HL-60 (cell line): ENCODE measurements around the gene PIK3CD.

Source experiments
- GABPA ChIP-seq: IDR thresholded peaks from 2 replicates; pipeline ENCODE4 v1.6.1; 2012; ENCODE audit warnings: low read depth
- POLR2AphosphoS5 ChIP-seq: IDR thresholded peaks from 2 replicates; pipeline ENCODE4 v1.6.1; 2012; ENCODE audit warnings: low read depth
- SPI1 ChIP-seq: IDR thresholded peaks from 2 replicates; pipeline ENCODE4 v1.6.1; 2012; ENCODE audit warnings: low read depth, mild to moderate bottlenecking, borderline replicate concordance
- TF ChIP-seq, protein P1 (sequence below): IDR thresholded peaks from one replicate; pipeline ENCODE4 v1.5.1; 2011; ENCODE audit warnings: low read length, control low read depth, inconsistent platforms; ENCODE audit not compliant: insufficient read depth
- TF ChIP-seq, protein P2 (sequence below): IDR thresholded peaks from 2 replicates; pipeline ENCODE4 v1.6.1; 2012; ENCODE audit warnings: low read depth; ENCODE audit not compliant: insufficient replicate concordance

DNA sequence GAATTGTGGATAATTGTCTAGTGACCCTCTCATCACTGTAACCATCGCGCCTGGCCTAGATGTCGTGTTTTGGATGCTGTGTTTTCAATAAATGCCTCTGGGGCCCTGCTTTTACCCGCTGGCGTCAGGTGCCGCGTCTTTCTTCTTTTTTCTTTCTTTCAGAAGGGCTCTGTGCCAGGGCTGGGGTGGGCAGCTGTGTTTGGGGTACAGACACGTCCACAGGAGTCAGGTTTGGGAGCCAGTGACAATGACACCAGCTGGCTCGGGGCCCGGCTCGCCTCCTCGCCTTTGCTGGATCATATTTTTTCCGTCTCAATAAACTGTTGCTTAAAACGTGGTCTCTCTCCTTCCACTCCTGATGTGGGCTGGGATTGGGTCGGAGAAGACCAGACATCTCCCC is 46.7 kb upstream of the PIK3CD start:
- TF ChIP-seq, protein P1, sequence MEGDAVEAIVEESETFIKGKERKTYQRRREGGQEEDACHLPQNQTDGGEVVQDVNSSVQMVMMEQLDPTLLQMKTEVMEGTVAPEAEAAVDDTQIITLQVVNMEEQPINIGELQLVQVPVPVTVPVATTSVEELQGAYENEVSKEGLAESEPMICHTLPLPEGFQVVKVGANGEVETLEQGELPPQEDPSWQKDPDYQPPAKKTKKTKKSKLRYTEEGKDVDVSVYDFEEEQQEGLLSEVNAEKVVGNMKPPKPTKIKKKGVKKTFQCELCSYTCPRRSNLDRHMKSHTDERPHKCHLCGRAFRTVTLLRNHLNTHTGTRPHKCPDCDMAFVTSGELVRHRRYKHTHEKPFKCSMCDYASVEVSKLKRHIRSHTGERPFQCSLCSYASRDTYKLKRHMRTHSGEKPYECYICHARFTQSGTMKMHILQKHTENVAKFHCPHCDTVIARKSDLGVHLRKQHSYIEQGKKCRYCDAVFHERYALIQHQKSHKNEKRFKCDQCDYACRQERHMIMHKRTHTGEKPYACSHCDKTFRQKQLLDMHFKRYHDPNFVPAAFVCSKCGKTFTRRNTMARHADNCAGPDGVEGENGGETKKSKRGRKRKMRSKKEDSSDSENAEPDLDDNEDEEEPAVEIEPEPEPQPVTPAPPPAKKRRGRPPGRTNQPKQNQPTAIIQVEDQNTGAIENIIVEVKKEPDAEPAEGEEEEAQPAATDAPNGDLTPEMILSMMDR, result no peak
- TF ChIP-seq, protein P2, sequence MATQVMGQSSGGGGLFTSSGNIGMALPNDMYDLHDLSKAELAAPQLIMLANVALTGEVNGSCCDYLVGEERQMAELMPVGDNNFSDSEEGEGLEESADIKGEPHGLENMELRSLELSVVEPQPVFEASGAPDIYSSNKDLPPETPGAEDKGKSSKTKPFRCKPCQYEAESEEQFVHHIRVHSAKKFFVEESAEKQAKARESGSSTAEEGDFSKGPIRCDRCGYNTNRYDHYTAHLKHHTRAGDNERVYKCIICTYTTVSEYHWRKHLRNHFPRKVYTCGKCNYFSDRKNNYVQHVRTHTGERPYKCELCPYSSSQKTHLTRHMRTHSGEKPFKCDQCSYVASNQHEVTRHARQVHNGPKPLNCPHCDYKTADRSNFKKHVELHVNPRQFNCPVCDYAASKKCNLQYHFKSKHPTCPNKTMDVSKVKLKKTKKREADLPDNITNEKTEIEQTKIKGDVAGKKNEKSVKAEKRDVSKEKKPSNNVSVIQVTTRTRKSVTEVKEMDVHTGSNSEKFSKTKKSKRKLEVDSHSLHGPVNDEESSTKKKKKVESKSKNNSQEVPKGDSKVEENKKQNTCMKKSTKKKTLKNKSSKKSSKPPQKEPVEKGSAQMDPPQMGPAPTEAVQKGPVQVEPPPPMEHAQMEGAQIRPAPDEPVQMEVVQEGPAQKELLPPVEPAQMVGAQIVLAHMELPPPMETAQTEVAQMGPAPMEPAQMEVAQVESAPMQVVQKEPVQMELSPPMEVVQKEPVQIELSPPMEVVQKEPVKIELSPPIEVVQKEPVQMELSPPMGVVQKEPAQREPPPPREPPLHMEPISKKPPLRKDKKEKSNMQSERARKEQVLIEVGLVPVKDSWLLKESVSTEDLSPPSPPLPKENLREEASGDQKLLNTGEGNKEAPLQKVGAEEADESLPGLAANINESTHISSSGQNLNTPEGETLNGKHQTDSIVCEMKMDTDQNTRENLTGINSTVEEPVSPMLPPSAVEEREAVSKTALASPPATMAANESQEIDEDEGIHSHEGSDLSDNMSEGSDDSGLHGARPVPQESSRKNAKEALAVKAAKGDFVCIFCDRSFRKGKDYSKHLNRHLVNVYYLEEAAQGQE, result no peak
- TF ChIP-seq POLR2AphosphoS5 (no peak), GABPA (no peak), SPI1 (no peak)
